Panc1 (cell line): Measurements from ENCODE around the gene FAM237B. TPM values are rescaled to one million over a fixed set of nuclear protein-coding genes. Genes with fewer than 3 reads are reported as not detected.

Experiments
- ATAC-seq: fragments of 200-7000 bp; cut with Tn5 transposase; 2 replicates; pipeline ENCODE4 v1.9.1; 2020; ENCODE audit warnings: mild to moderate bottlenecking, moderate library complexity
- BruUV-seq: library from RNA; stranded (reverse); fragments of 400-500 nt; replicated peaks from 2 replicates; lab custom pipeline; 2021; lab: Mats Ljungman, UMichigan
- CTCF ChIA-PET: fragments of 300-600 bp; sonication (Branson Sonifier 250); formaldehyde crosslinking; loops from one replicate; lab custom pipeline; 2022; ENCODE audit warnings: antibody characterized with exemption; lab: Charles Lee
- POLR2A ChIA-PET: fragments of 300-600 bp; sonication (Branson Sonifier 250); formaldehyde crosslinking; loops from one replicate; lab custom pipeline; 2022; ENCODE audit warnings: antibody characterized with exemption; lab: Charles Lee
- DNase-seq: peaks from one replicate; pipeline ENCODE4 v3.0.0-alpha.2; 2010; ENCODE audit warnings: low read depth, low spot score
- H3K27ac ChIP-seq: 2 replicates; pipeline ENCODE4 v1.5.1; 2011; ENCODE audit warnings: mild to moderate bottlenecking, low read length, inconsistent platforms
- H3K27me3 ChIP-seq: fragments of 200-500 bp; sonication (Bioruptor generic); 2 replicates; pipeline ENCODE4 v1.6.0; 2014; ENCODE audit warnings: low read length, inconsistent platforms; ENCODE audit not compliant: control insufficient read depth, insufficient read depth
- H3K36me3 ChIP-seq: fragments of 200-500 bp; sonication (Bioruptor generic); 2 replicates; pipeline ENCODE4 v1.5.1; 2014; ENCODE audit warnings: inconsistent platforms, mild to moderate bottlenecking, low read length, moderate library complexity; ENCODE audit not compliant: control insufficient read depth, insufficient read depth
- H3K4me1 ChIP-seq: 2 replicates; pipeline ENCODE4 v1.5.1; 2011; ENCODE audit warnings: inconsistent platforms, mild to moderate bottlenecking, low read length, moderate library complexity; ENCODE audit not compliant: control insufficient read depth, insufficient read depth
- H3K4me3 ChIP-seq, 2 experiments: 2 replicates each; pipeline ENCODE4 v1.5.1; 2011 to 2012; ENCODE audit warnings: low read depth in 2 of 2, low read length in 2 of 2, mild to moderate bottlenecking in 2 of 2, inconsistent platforms in 1 of 2, moderate library complexity in 1 of 2
- H3K9me3 ChIP-seq: fragments of 200-500 bp; sonication (Bioruptor generic); 2 replicates; pipeline ENCODE4 v1.5.1; 2014; ENCODE audit warnings: low read depth, mild to moderate bottlenecking, inconsistent platforms, low read length, moderate library complexity; ENCODE audit not compliant: control insufficient read depth, insufficient read depth
- CTCF ChIP-seq: fragments of 450-650 bp; IDR thresholded peaks from 2 replicates; pipeline ENCODE4 v1.5.1; 2017; ENCODE audit warnings: mild to moderate bottlenecking
- POLR2AphosphoS5 ChIP-seq: IDR thresholded peaks from 2 replicates; pipeline ENCODE4 v1.6.1; 2012; ENCODE audit warnings: mild to moderate bottlenecking, low read depth, low read length, moderate library complexity
- REST ChIP-seq, 2 experiments: IDR thresholded peaks; 2 replicates each; pipeline ENCODE4 v1.6.1; 2011 to 2012; ENCODE audit warnings: low read depth in 2 of 2, control low read depth in 1 of 2, low read length in 1 of 2, mild to moderate bottlenecking in 1 of 2, moderate library complexity in 1 of 2; ENCODE audit not compliant: insufficient read depth in 1 of 2
- SIN3A ChIP-seq: IDR thresholded peaks from 2 replicates; pipeline ENCODE4 v1.6.1; 2012; ENCODE audit warnings: low read depth, mild to moderate bottlenecking, low read length, moderate library complexity, borderline replicate concordance; ENCODE audit not compliant: insufficient read depth
- TCF7L2 ChIP-seq: IDR thresholded peaks from 2 replicates; pipeline ENCODE4 v1.6.1; 2011; ENCODE audit warnings: mild to moderate bottlenecking, low read depth, low read length, inconsistent platforms
- in situ Hi-C: cut with HindIII; loops from 2 replicates; pipeline ENCODE4 v1.10.0; 2016; ENCODE audit warnings: low sequenced_read_pairs, low pct_unique_long_range_greater_than_20kb
- intact Hi-C: fragments of 100-400 bp; cut with micrococcal nuclease; formaldehyde crosslinking; loops from one replicate; pipeline ENCODE4 v1.10.0; 2022; ENCODE audit not compliant: unreplicated experiment
- total RNA-seq: library from RNA; stranded (reverse); gene quantifications from one replicate; pipeline ENCODE4 v1.2.1, GENCODE V29; 2021; ENCODE audit not compliant: unreplicated experiment

FAM237B gene
- total RNA-seq, 1 experiment from 2014 or later = not detected

GRCh38 chr7:90309872-90310271, 11.2 kb downstream of the FAM237B start:
- Histone ChIP-seq H3K4me3 (no peak overlapping the region), H3K9me3 (no peaks in the 10 kb centered on the region), H3K36me3 (no peaks in the 10 kb centered on the region), H3K27ac (no peak overlapping the region), H3K4me1 (no peaks in the 10 kb centered on the region), H3K27me3 (no peaks in the 10 kb centered on the region)
- intact Hi-C loops (no loop called here), in situ Hi-C loops (no loop called here)
- TF ChIP-seq REST (IDR thresholded peaks at IDR 0.05; ENCODE audit: insufficient read depth in 1 of 2, low read depth in 2 of 2, low read length in 1 of 2) (no peak), SIN3A (no peak), TCF7L2 (no peak), CTCF (no peak), POLR2AphosphoS5 (no peak)
- DNase-seq = no peak
- no peak for ATAC-seq
- POLR2A ChIA-PET = no interaction called here
- BruUV-seq = no TSS peak
- CTCF ChIA-PET = no interaction called here

- ATAC-seq (no peak), DNase-seq (no peak)
- in situ Hi-C loops (no loop called here), intact Hi-C loops (no loop called here)
- TF ChIP-seq TCF7L2 (no peak), CTCF (no peak), SIN3A (no peak), REST (IDR thresholded peaks at IDR 0.05; ENCODE audit: insufficient read depth in 1 of 2, low read depth in 2 of 2, low read length in 1 of 2) (no peak), POLR2AphosphoS5 (no peak)
- POLR2A ChIA-PET = no interaction called here
- H3K4me1 ChIP-seq = no peaks in the 10 kb centered on the region
- H3K36me3 ChIP-seq = no peaks in the 10 kb centered on the region
- no peaks in the 10 kb centered on the region for H3K9me3 ChIP-seq
- CTCF ChIA-PET = no interaction called here
- H3K27ac ChIP-seq = no peak overlapping the region
- H3K27me3 ChIP-seq = no peaks in the 10 kb centered on the region
- H3K4me3 ChIP-seq = no peak overlapping the region
- no TSS peak for BruUV-seq
These were observed 17.9 kb downstream of the FAM237B start for GRCh38 chr7:90303241-90303640.
